ENCODE results near the gene RAB40AL. TPM values are rescaled to one million over a fixed set of nuclear protein-coding genes. Genes with fewer than 3 reads are reported as not detected.
"Not testable (repeated sequence)": the region's sequence is repeated elsewhere in the genome, so short reads cannot be mapped to it uniquely, and the experiment has no call there.

Gene RAB40AL
- total RNA-seq, result under 1 TPM in 1 of 2 experiments, not detected in 1; 0.21 TPM

- DNase-seq; H3K4me3 Mint-ChIP-seq; intact Hi-C loops (cut with micrococcal nuclease); H3K4me1 Mint-ChIP-seq (ENCODE audit: low read depth); CTCF ChIA-PET; H3K27me3 Mint-ChIP-seq (ENCODE audit: low read depth); H3K9me3 Mint-ChIP-seq; H3K27ac Mint-ChIP-seq; H3K36me3 Mint-ChIP-seq (ENCODE audit: low read depth): not testable (repeated sequence)
Measured at GRCh38 chrX:102936972-102937371, at the start of gene RAB40AL. Gene RAB40AL (plus strand): TSS chrX:102937272. CDS start chrX:102937319, 47 bp downstream.

GRCh38 chrX:102887687-102888086 is 49.4 kb upstream of the RAB40AL start:
- no peaks in the 10 kb centered on the region for H3K27me3 Mint-ChIP-seq (ENCODE audit: low read depth)
- H3K27ac Mint-ChIP-seq, result no peak overlapping the region
- intact Hi-C loops (cut with micrococcal nuclease), result no loop called here
- DNase-seq, result no peak
- H3K9me3 Mint-ChIP-seq, result no peaks in the 10 kb centered on the region
- no peak overlapping the region for H3K4me3 Mint-ChIP-seq
- peaks cover 4% of the 10 kb centered on the region for H3K36me3 Mint-ChIP-seq (ENCODE audit: low read depth)
- CTCF ChIA-PET, result no interaction called here
- H3K4me1 Mint-ChIP-seq (ENCODE audit: low read depth), result no peaks in the 10 kb centered on the region

- peaks cover 6% of the 10 kb centered on the region for H3K36me3 Mint-ChIP-seq (ENCODE audit: low read depth)
- no peaks in the 10 kb centered on the region for H3K27me3 Mint-ChIP-seq (ENCODE audit: low read depth)
- intact Hi-C loops (cut with micrococcal nuclease), result no loop called here
- no peak overlapping the region for H3K4me3 Mint-ChIP-seq
- no peaks in the 10 kb centered on the region for H3K9me3 Mint-ChIP-seq
- DNase-seq, result no peak
- no peak overlapping the region for H3K27ac Mint-ChIP-seq
- CTCF ChIA-PET, result no interaction called here
- no peaks in the 10 kb centered on the region for H3K4me1 Mint-ChIP-seq (ENCODE audit: low read depth)
Measured at GRCh38 chrX:102892103-102892502, 45.0 kb upstream of the RAB40AL start.

- peaks cover 6% of the 10 kb centered on the region for H3K4me1 Mint-ChIP-seq (ENCODE audit: low read depth)
- CTCF ChIA-PET, result interaction anchor here (0.5 to 1.9 kb wide), 9 partner anchors 14 to 832 kb away, joined by 3 to 10 read pairs (median 3); no protein-coding TSS in a partner anchor
Measured at GRCh38 chrX:102899940-102900916, 36.8 kb upstream of the RAB40AL start.

GRCh38 chrX:102902355-102902754 is 34.7 kb upstream of the RAB40AL start:
- H3K4me1 Mint-ChIP-seq (ENCODE audit: low read depth), result peaks cover 6% of the 10 kb centered on the region
- H3K4me3 Mint-ChIP-seq, result no peak overlapping the region
- peaks cover 7% of the 10 kb centered on the region for H3K36me3 Mint-ChIP-seq (ENCODE audit: low read depth)
- H3K9me3 Mint-ChIP-seq, result no peaks in the 10 kb centered on the region
- no peak overlapping the region for H3K27ac Mint-ChIP-seq
- intact Hi-C loops (cut with micrococcal nuclease), result loop anchor here (5.0 to 10.0 kb wide), 2 partner anchors 385 to 778 kb away; partner anchors contain the start of genes TCEAL2 and TMSB15A
- CTCF ChIA-PET, result interaction anchor here (1.2 kb wide), 1 partner anchor 32 kb away, joined by 3 read pairs; no protein-coding TSS in a partner anchor
- DNase-seq, result no peak
- H3K27me3 Mint-ChIP-seq (ENCODE audit: low read depth), result no peaks in the 10 kb centered on the region

More at GRCh38 chrX:102899940-102900916, 36.8 kb upstream of the RAB40AL start:
- H3K9me3 Mint-ChIP-seq, result no peaks in the 10 kb centered on the region
- no peak overlapping the region for H3K27ac Mint-ChIP-seq
- H3K4me3 Mint-ChIP-seq, result no peak overlapping the region
- peak; percentile 84 for DNase-seq
- peaks cover 5% of the 10 kb centered on the region for H3K36me3 Mint-ChIP-seq (ENCODE audit: low read depth)
- intact Hi-C loops (cut with micrococcal nuclease), result loop anchor here (5.0 to 10.0 kb wide), 2 partner anchors 383 to 775 kb away; partner anchors contain the start of genes TCEAL2 and TMSB15A
- H3K27me3 Mint-ChIP-seq (ENCODE audit: low read depth), result no peaks in the 10 kb centered on the region

- intact Hi-C loops (cut with micrococcal nuclease), result no loop called here
- CTCF ChIA-PET, result no interaction called here
- Mint-ChIP-seq H3K4me1 (ENCODE audit: low read depth) (no peaks in the 10 kb centered on the region), H3K9me3 (no peaks in the 10 kb centered on the region), H3K36me3 (ENCODE audit: low read depth) (peaks cover 2% of the 10 kb centered on the region), H3K4me3 (no peak overlapping the region), H3K27me3 (ENCODE audit: low read depth) (no peaks in the 10 kb centered on the region), H3K27ac (no peak overlapping the region)
- DNase-seq, result no peak
Measured at GRCh38 chrX:102930990-102931756, 5.9 kb upstream of the RAB40AL start.

GRCh38 chrX:102934624-102935023 is 2.4 kb upstream of the RAB40AL start:
- Mint-ChIP-seq H3K27ac (no peak overlapping the region), H3K4me3 (no peak overlapping the region), H3K4me1 (ENCODE audit: low read depth) (no peaks in the 10 kb centered on the region), H3K9me3 (no peaks in the 10 kb centered on the region), H3K36me3 (ENCODE audit: low read depth) (no peaks in the 10 kb centered on the region), H3K27me3 (ENCODE audit: low read depth) (no peaks in the 10 kb centered on the region)
- CTCF ChIA-PET, result interaction anchor here (0.7 to 2.3 kb wide), 8 partner anchors 9 to 425 kb away, joined by 3 to 18 read pairs (median 4); no protein-coding TSS in a partner anchor
- peak; percentile 53 for DNase-seq
- intact Hi-C loops (cut with micrococcal nuclease), result loop anchor here (1.0 kb wide), 1 partner anchor 242 kb away; no protein-coding TSS in a partner anchor

- no peaks in the 10 kb centered on the region for H3K36me3 Mint-ChIP-seq (ENCODE audit: low read depth)
- intact Hi-C loops (cut with micrococcal nuclease), result loop anchor here (1.0 kb wide), 3 partner anchors 207 to 513 kb away; no protein-coding TSS in a partner anchor
- H3K4me3 Mint-ChIP-seq, result peak overlapping the region; percentile 57
- H3K27ac Mint-ChIP-seq, result no peak overlapping the region
- H3K9me3 Mint-ChIP-seq, result no peaks in the 10 kb centered on the region
- no peaks in the 10 kb centered on the region for H3K4me1 Mint-ChIP-seq (ENCODE audit: low read depth)
- CTCF ChIA-PET, result interaction anchor here (0.5 to 2.6 kb wide), 32 partner anchors 9 to 883 kb away, joined by 3 to 26 read pairs (median 3); no protein-coding TSS in a partner anchor
- H3K27me3 Mint-ChIP-seq (ENCODE audit: low read depth), result no peaks in the 10 kb centered on the region
- peak; percentile 70 for DNase-seq
Measured at GRCh38 chrX:102950908-102951866, 14.1 kb downstream of the RAB40AL start.

GRCh38 chrX:102957751-102958150 is 20.7 kb downstream of the RAB40AL start:
- Mint-ChIP-seq H3K4me1 (ENCODE audit: low read depth) (no peaks in the 10 kb centered on the region), H3K36me3 (ENCODE audit: low read depth) (no peaks in the 10 kb centered on the region), H3K27me3 (ENCODE audit: low read depth) (no peaks in the 10 kb centered on the region), H3K27ac (no peak overlapping the region), H3K9me3 (no peaks in the 10 kb centered on the region), H3K4me3 (no peak overlapping the region)
- CTCF ChIA-PET, result no interaction called here
- intact Hi-C loops (cut with micrococcal nuclease), result no loop called here
- DNase-seq, result no peak

- intact Hi-C loops (cut with micrococcal nuclease), result no loop called here
- no peaks in the 10 kb centered on the region for H3K27me3 Mint-ChIP-seq (ENCODE audit: low read depth)
- H3K27ac Mint-ChIP-seq, result no peak overlapping the region
- CTCF ChIA-PET, result no interaction called here
- H3K4me1 Mint-ChIP-seq (ENCODE audit: low read depth), result no peaks in the 10 kb centered on the region
- no peaks in the 10 kb centered on the region for H3K9me3 Mint-ChIP-seq
- H3K36me3 Mint-ChIP-seq (ENCODE audit: low read depth), result no peaks in the 10 kb centered on the region
- no peak overlapping the region for H3K4me3 Mint-ChIP-seq
- DNase-seq, result no peak
Measured at GRCh38 chrX:102958794-102959193, 21.7 kb downstream of the RAB40AL start.

GRCh38 chrX:102959471-102959870 is 22.4 kb downstream of the RAB40AL start:
- H3K4me1 Mint-ChIP-seq (ENCODE audit: low read depth), result no peaks in the 10 kb centered on the region
- CTCF ChIA-PET, result interaction anchor here (0.7 kb wide), 1 partner anchor 9 kb away, joined by 3 read pairs; no protein-coding TSS in a partner anchor
- no peaks in the 10 kb centered on the region for H3K27me3 Mint-ChIP-seq (ENCODE audit: low read depth)
- no peaks in the 10 kb centered on the region for H3K9me3 Mint-ChIP-seq
- no peak overlapping the region for H3K4me3 Mint-ChIP-seq
- intact Hi-C loops (cut with micrococcal nuclease), result no loop called here
- no peak for DNase-seq
- H3K27ac Mint-ChIP-seq, result no peak overlapping the region
- H3K36me3 Mint-ChIP-seq (ENCODE audit: low read depth), result no peaks in the 10 kb centered on the region
